Panc1 (cell line): ENCODE results near the gene TBCB. TPM values are rescaled to one million over a fixed set of nuclear protein-coding genes. Genes with fewer than 3 reads are reported as not detected.

Experiments used
- ATAC-seq: fragments of 200-7000 bp; cut with Tn5 transposase; 2 replicates; pipeline ENCODE4 v1.9.1; 2020; ENCODE audit warnings: mild to moderate bottlenecking, moderate library complexity
- BruUV-seq: library from RNA; stranded (reverse); fragments of 400-500 nt; replicated peaks from 2 replicates; lab custom pipeline; 2021; lab: Mats Ljungman, UMichigan
- CTCF ChIA-PET: fragments of 300-600 bp; sonication (Branson Sonifier 250); formaldehyde crosslinking; loops from one replicate; lab custom pipeline; 2022; ENCODE audit warnings: antibody characterized with exemption; lab: Charles Lee
- POLR2A ChIA-PET: fragments of 300-600 bp; sonication (Branson Sonifier 250); formaldehyde crosslinking; loops from one replicate; lab custom pipeline; 2022; ENCODE audit warnings: antibody characterized with exemption; lab: Charles Lee
- DNase-seq: peaks from one replicate; pipeline ENCODE4 v3.0.0-alpha.2; 2010; ENCODE audit warnings: low read depth, low spot score
- H3K27ac ChIP-seq: 2 replicates; pipeline ENCODE4 v1.5.1; 2011; ENCODE audit warnings: mild to moderate bottlenecking, low read length, inconsistent platforms
- H3K27me3 ChIP-seq: fragments of 200-500 bp; sonication (Bioruptor generic); 2 replicates; pipeline ENCODE4 v1.6.0; 2014; ENCODE audit warnings: low read length, inconsistent platforms; ENCODE audit not compliant: control insufficient read depth, insufficient read depth
- H3K36me3 ChIP-seq: fragments of 200-500 bp; sonication (Bioruptor generic); 2 replicates; pipeline ENCODE4 v1.5.1; 2014; ENCODE audit warnings: inconsistent platforms, mild to moderate bottlenecking, low read length, moderate library complexity; ENCODE audit not compliant: control insufficient read depth, insufficient read depth
- H3K4me1 ChIP-seq: 2 replicates; pipeline ENCODE4 v1.5.1; 2011; ENCODE audit warnings: inconsistent platforms, mild to moderate bottlenecking, low read length, moderate library complexity; ENCODE audit not compliant: control insufficient read depth, insufficient read depth
- H3K4me3 ChIP-seq, 2 experiments: 2 replicates each; pipeline ENCODE4 v1.5.1; 2011 to 2012; ENCODE audit warnings: low read depth in 2 of 2, low read length in 2 of 2, mild to moderate bottlenecking in 2 of 2, inconsistent platforms in 1 of 2, moderate library complexity in 1 of 2
- H3K9me3 ChIP-seq: fragments of 200-500 bp; sonication (Bioruptor generic); 2 replicates; pipeline ENCODE4 v1.5.1; 2014; ENCODE audit warnings: low read depth, mild to moderate bottlenecking, inconsistent platforms, low read length, moderate library complexity; ENCODE audit not compliant: control insufficient read depth, insufficient read depth
- CTCF ChIP-seq: fragments of 450-650 bp; IDR thresholded peaks from 2 replicates; pipeline ENCODE4 v1.5.1; 2017; ENCODE audit warnings: mild to moderate bottlenecking
- POLR2AphosphoS5 ChIP-seq: IDR thresholded peaks from 2 replicates; pipeline ENCODE4 v1.6.1; 2012; ENCODE audit warnings: mild to moderate bottlenecking, low read depth, low read length, moderate library complexity
- REST ChIP-seq, 2 experiments: IDR thresholded peaks; 2 replicates each; pipeline ENCODE4 v1.6.1; 2011 to 2012; ENCODE audit warnings: low read depth in 2 of 2, control low read depth in 1 of 2, low read length in 1 of 2, mild to moderate bottlenecking in 1 of 2, moderate library complexity in 1 of 2; ENCODE audit not compliant: insufficient read depth in 1 of 2
- SIN3A ChIP-seq: IDR thresholded peaks from 2 replicates; pipeline ENCODE4 v1.6.1; 2012; ENCODE audit warnings: low read depth, mild to moderate bottlenecking, low read length, moderate library complexity, borderline replicate concordance; ENCODE audit not compliant: insufficient read depth
- TCF7L2 ChIP-seq: IDR thresholded peaks from 2 replicates; pipeline ENCODE4 v1.6.1; 2011; ENCODE audit warnings: mild to moderate bottlenecking, low read depth, low read length, inconsistent platforms
- in situ Hi-C: cut with HindIII; loops from 2 replicates; pipeline ENCODE4 v1.10.0; 2016; ENCODE audit warnings: low sequenced_read_pairs, low pct_unique_long_range_greater_than_20kb
- intact Hi-C: fragments of 100-400 bp; cut with micrococcal nuclease; formaldehyde crosslinking; loops from one replicate; pipeline ENCODE4 v1.10.0; 2022; ENCODE audit not compliant: unreplicated experiment
- total RNA-seq: library from RNA; stranded (reverse); gene quantifications from one replicate; pipeline ENCODE4 v1.2.1, GENCODE V29; 2021; ENCODE audit not compliant: unreplicated experiment

The TBCB gene
- total RNA-seq, 1 experiment from 2014 or later, result 496 TPM

GRCh38 chr19:36136964-36137686 is 21.9 kb downstream of the TBCB start:
- in situ Hi-C loops, result no loop called here
- intact Hi-C loops, result no loop called here
- peak overlapping the region in 1 of 2 experiments; percentile 46; a peak in 2 of 4 replicates for H3K4me3 ChIP-seq
- peak; percentile 10 for ATAC-seq
- H3K36me3 ChIP-seq, result no peaks in the 10 kb centered on the region; the same call in 1 of the 2 replicates
- ChIA-PET CTCF (interaction anchor here (0.8 to 1.5 kb wide), 2 partner anchors 9 to 43 kb away, joined by 3 to 4 read pairs; no protein-coding TSS in a partner anchor), POLR2A (interaction anchor here (0.5 to 0.8 kb wide), 2 partner anchors 9 to 81 kb away, joined by 5 read pairs; no protein-coding TSS in a partner anchor)
- peak overlapping the region; percentile 77 for H3K27ac ChIP-seq
- H3K9me3 ChIP-seq, result no peaks in the 10 kb centered on the region
- TF ChIP-seq POLR2AphosphoS5 (peak; percentile 43; the same call in 1 of the 2 replicates), TCF7L2 (no peak)
- BruUV-seq, result no TSS peak
- H3K4me1 ChIP-seq, result peaks cover 32% of the 10 kb centered on the region
- H3K27me3 ChIP-seq, result no peaks in the 10 kb centered on the region
- DNase-seq, result peak; percentile 59

- Histone ChIP-seq H3K36me3 (peaks cover 9% of the 10 kb centered on the region), H3K27ac (peak overlapping the region; percentile 97), H3K4me1 (peaks cover 22% of the 10 kb centered on the region), H3K4me3 (peak overlapping the region; percentile 75 to 96), H3K27me3 (no peaks in the 10 kb centered on the region), H3K9me3 (no peaks in the 10 kb centered on the region)
- CTCF ChIA-PET, result interaction anchor here (1.5 kb wide), 1 partner anchor 11 kb away, joined by 3 read pairs; no protein-coding TSS in a partner anchor
- DNase-seq, result no peak
- intact Hi-C loops, result no loop called here
- in situ Hi-C loops, result no loop called here
- POLR2A ChIA-PET, result no interaction called here
- no peak for ATAC-seq
- no peak for TF ChIP-seq REST (IDR thresholded peaks at IDR 0.05; ENCODE audit: insufficient read depth in 1 of 2, low read depth in 2 of 2, low read length in 1 of 2)
- no peak for TF ChIP-seq POLR2AphosphoS5
- no peak for TF ChIP-seq CTCF
- TF ChIP-seq SIN3A, result no peak
- TF ChIP-seq TCF7L2, result no peak
- BruUV-seq, result no TSS peak
Observed at GRCh38 chr19:36139120-36139472, 23.8 kb downstream of the TBCB start.
